ENCODE measurements around the gene SKOR1.

The SKOR1 gene, protein sequence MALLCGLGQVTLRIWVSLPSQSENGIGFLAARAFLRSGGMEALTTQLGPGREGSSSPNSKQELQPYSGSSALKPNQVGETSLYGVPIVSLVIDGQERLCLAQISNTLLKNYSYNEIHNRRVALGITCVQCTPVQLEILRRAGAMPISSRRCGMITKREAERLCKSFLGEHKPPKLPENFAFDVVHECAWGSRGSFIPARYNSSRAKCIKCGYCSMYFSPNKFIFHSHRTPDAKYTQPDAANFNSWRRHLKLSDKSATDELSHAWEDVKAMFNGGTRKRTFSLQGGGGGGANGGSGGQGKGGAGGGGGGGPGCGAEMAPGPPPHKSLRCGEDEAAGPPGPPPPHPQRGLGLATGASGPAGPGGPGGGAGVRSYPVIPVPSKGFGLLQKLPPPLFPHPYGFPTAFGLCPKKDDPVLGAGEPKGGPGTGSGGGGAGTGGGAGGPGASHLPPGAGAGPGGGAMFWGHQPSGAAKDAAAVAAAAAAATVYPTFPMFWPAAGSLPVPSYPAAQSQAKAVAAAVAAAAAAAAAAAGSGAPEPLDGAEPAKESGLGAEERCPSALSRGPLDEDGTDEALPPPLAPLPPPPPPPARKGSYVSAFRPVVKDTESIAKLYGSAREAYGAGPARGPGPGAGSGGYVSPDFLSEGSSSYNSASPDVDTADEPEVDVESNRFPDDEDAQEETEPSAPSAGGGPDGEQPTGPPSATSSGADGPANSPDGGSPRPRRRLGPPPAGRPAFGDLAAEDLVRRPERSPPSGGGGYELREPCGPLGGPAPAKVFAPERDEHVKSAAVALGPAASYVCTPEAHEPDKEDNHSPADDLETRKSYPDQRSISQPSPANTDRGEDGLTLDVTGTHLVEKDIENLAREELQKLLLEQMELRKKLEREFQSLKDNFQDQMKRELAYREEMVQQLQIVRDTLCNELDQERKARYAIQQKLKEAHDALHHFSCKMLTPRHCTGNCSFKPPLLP

DNA sequence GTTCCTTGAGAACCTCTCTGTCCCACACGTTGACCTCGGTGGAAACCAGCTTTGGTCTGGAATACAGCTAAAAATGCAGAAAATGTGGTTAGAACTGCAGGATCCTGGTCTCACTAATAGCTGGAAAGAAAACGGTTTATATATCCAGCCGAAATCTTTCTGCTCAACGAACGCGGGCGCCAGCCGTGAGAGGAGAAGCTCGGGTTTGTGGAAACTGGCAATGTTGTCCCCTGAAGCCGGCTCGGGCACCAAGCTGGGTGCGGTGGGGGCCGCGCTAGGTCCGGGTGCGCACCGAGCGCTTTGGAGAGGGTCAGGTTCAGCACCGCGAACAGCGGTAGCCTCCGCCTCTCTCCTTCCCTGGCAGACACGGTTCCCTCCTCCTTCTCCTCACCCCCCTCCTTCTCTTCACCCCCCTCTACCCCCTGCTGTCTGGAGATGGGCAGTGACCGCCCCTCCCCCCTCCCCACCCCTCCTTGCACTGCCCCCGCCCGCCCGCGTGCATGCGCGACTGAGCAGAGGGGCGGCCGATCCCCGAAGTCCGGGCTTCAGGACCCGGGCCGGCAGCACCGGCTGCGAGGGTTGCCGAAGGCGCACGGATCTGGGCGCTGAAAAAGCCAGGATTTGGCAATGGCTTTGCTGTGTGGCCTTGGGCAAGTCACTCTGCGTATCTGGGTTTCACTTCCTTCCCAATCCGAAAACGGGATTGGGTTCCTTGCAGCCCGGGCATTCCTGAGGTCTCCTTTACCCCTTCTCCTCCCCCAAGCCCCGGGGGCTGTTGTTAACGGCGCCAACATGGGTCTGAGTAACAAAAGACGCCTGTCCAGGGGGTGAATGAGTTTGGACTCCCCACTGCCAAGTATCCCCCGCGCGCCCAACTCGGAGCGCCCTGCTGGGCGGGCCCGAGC lies at the start of gene SKOR1:
TSS of gene SKOR1 (plus strand) at position 534 of the 905 bp plus-strand sequence. CDS start at position 628, 94 bp downstream.
- H3K4me3 ChIP-seq (ENCODE audit: insufficient read length, low read depth): peak within 1 kb of the TSS; percentile 12
- peaks cover 5% of the 10 kb centered on the region; the same call in 1 of the 2 replicates for H3K9me3 ChIP-seq (ENCODE audit: insufficient read depth, low read length)
- peak; percentile 10 for TF ChIP-seq SUZ12 (IDR thresholded peaks at IDR 0.05; ENCODE audit: extremely low read depth, insufficient read depth, insufficient read length)
- TF ChIP-seq ZNF274 (IDR thresholded peaks at IDR 0.05; ENCODE audit: low read depth, low read length): no peak
- H3K9ac ChIP-seq (ENCODE audit: insufficient read length, low read depth): peak within 1 kb of the TSS; percentile 32
- H3K27me3 ChIP-seq (ENCODE audit: insufficient read depth, insufficient read length): peaks cover 99% of the 10 kb centered on the region
- no peak for DNase-seq (ENCODE audit: low read depth, low spot score)
- peaks cover 27% of the 10 kb centered on the region for H3K4me1 ChIP-seq (ENCODE audit: insufficient read depth, insufficient read length)
- no peaks in the 10 kb centered on the region for H3K36me3 ChIP-seq (ENCODE audit: insufficient read depth, insufficient read length, low read length)

GRCh38 chr15:67775998-67776397 lies 49.3 kb upstream of the SKOR1 start:
- Histone ChIP-seq H3K36me3 (ENCODE audit: insufficient read depth, insufficient read length, low read length) (no peaks in the 10 kb centered on the region), H3K9me3 (ENCODE audit: insufficient read depth, low read length) (no peaks in the 10 kb centered on the region), H3K4me1 (ENCODE audit: insufficient read depth, insufficient read length) (no peaks in the 10 kb centered on the region), H3K27me3 (ENCODE audit: insufficient read depth, insufficient read length) (no peaks in the 10 kb centered on the region), H3K4me3 (ENCODE audit: insufficient read length, low read depth) (no peak overlapping the region), H3K9ac (ENCODE audit: insufficient read length, low read depth) (no peak overlapping the region)
- DNase-seq (ENCODE audit: low read depth, low spot score): no peak
- TF ChIP-seq SUZ12 (IDR thresholded peaks at IDR 0.05; ENCODE audit: extremely low read depth, insufficient read depth, insufficient read length): no peak
- TF ChIP-seq ZNF274 (IDR thresholded peaks at IDR 0.05; ENCODE audit: low read depth, low read length): no peak
- TF ChIP-seq YY1 (IDR thresholded peaks at IDR 0.05; ENCODE audit: insufficient read depth, insufficient read length): no peak

DNA sequence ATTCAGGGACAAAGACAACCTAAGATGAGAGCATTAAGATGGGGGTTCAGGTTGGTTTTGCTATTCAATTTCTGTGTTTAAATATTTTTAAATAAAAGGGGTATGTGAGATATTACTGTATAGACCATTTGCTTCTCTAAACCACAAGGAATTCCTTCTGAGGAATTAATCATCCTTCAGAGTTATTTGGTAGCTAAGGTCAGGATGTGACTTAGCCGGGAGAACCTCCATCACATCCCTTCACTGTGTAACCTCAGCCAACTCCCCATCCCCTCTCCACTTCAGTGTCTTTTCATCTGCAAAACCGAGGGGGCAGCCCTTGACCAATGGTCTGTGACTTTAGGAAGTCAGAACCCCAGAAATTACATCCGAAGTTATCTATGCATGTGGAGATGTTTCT lies 48.7 kb upstream of the SKOR1 start:
- H3K36me3 ChIP-seq (ENCODE audit: insufficient read depth, insufficient read length, low read length): no peaks in the 10 kb centered on the region
- TF ChIP-seq ZNF274 (IDR thresholded peaks at IDR 0.05; ENCODE audit: low read depth, low read length): no peak
- TF ChIP-seq SUZ12 (IDR thresholded peaks at IDR 0.05; ENCODE audit: extremely low read depth, insufficient read depth, insufficient read length): no peak
- TF ChIP-seq YY1 (IDR thresholded peaks at IDR 0.05; ENCODE audit: insufficient read depth, insufficient read length): no peak
- no peaks in the 10 kb centered on the region for H3K9me3 ChIP-seq (ENCODE audit: insufficient read depth, low read length)
- H3K27me3 ChIP-seq (ENCODE audit: insufficient read depth, insufficient read length): no peaks in the 10 kb centered on the region
- no peak overlapping the region for H3K4me3 ChIP-seq (ENCODE audit: insufficient read length, low read depth)
- DNase-seq (ENCODE audit: low read depth, low spot score): no peak
- no peak overlapping the region for H3K9ac ChIP-seq (ENCODE audit: insufficient read length, low read depth)
- H3K4me1 ChIP-seq (ENCODE audit: insufficient read depth, insufficient read length): no peaks in the 10 kb centered on the region

DNA sequence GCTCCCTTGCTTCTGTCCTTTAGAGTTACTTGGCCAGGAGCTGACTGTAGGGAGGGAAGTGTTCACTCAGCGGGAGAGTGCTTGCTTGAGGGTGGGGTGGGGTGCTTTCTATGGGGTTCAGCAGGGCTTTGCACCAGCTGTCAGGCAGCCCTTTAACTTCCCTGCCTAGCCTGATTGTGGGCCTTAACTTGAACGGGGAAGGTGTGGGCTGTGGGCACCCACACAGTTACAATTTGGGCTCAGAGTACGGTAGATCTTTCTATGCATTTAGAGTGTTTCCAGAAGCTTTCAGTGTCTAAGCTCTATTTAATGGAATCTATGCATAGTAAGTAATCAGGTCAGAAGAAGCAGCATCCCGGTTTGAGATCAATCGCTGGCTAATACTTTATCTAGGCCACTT lies 48.2 kb upstream of the SKOR1 start:
- H3K4me3 ChIP-seq (ENCODE audit: insufficient read length, low read depth): no peak overlapping the region
- no peaks in the 10 kb centered on the region for H3K4me1 ChIP-seq (ENCODE audit: insufficient read depth, insufficient read length)
- TF ChIP-seq SUZ12 (IDR thresholded peaks at IDR 0.05; ENCODE audit: extremely low read depth, insufficient read depth, insufficient read length) (no peak), YY1 (IDR thresholded peaks at IDR 0.05; ENCODE audit: insufficient read depth, insufficient read length) (no peak), ZNF274 (IDR thresholded peaks at IDR 0.05; ENCODE audit: low read depth, low read length) (no peak)
- H3K9me3 ChIP-seq (ENCODE audit: insufficient read depth, low read length): no peaks in the 10 kb centered on the region
- H3K27me3 ChIP-seq (ENCODE audit: insufficient read depth, insufficient read length): no peaks in the 10 kb centered on the region
- no peaks in the 10 kb centered on the region for H3K36me3 ChIP-seq (ENCODE audit: insufficient read depth, insufficient read length, low read length)
- DNase-seq (ENCODE audit: low read depth, low spot score): no peak
- H3K9ac ChIP-seq (ENCODE audit: insufficient read length, low read depth): no peak overlapping the region

DNA sequence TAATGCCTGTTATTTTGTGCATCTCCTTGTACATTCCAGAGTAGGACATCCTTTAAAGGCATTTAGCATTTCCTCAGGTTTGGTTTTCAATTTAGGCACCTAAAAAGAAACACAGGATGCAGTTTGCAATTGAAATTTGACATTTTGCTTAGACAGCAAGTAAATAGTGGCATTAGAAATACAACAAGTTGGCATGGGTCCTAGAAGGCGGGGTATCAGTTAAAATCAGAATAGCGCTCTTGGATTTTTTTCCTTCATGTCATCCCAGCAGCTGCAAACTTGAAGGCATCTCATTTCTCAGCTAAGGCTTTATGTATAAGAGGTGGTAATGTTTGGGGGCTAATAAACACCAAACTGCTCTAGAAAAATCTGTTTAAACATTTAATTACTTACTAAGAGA lies 47.5 kb upstream of the SKOR1 start:
- H3K4me1 ChIP-seq (ENCODE audit: insufficient read depth, insufficient read length): peaks cover 2% of the 10 kb centered on the region
- no peaks in the 10 kb centered on the region for H3K36me3 ChIP-seq (ENCODE audit: insufficient read depth, insufficient read length, low read length)
- no peak for DNase-seq (ENCODE audit: low read depth, low spot score)
- no peak overlapping the region for H3K9ac ChIP-seq (ENCODE audit: insufficient read length, low read depth)
- TF ChIP-seq ZNF274 (IDR thresholded peaks at IDR 0.05; ENCODE audit: low read depth, low read length): no peak
- TF ChIP-seq SUZ12 (IDR thresholded peaks at IDR 0.05; ENCODE audit: extremely low read depth, insufficient read depth, insufficient read length): no peak
- TF ChIP-seq YY1 (IDR thresholded peaks at IDR 0.05; ENCODE audit: insufficient read depth, insufficient read length): no peak
- no peaks in the 10 kb centered on the region for H3K9me3 ChIP-seq (ENCODE audit: insufficient read depth, low read length)
- H3K4me3 ChIP-seq (ENCODE audit: insufficient read length, low read depth): no peak overlapping the region
- H3K27me3 ChIP-seq (ENCODE audit: insufficient read depth, insufficient read length): no peaks in the 10 kb centered on the region

DNA sequence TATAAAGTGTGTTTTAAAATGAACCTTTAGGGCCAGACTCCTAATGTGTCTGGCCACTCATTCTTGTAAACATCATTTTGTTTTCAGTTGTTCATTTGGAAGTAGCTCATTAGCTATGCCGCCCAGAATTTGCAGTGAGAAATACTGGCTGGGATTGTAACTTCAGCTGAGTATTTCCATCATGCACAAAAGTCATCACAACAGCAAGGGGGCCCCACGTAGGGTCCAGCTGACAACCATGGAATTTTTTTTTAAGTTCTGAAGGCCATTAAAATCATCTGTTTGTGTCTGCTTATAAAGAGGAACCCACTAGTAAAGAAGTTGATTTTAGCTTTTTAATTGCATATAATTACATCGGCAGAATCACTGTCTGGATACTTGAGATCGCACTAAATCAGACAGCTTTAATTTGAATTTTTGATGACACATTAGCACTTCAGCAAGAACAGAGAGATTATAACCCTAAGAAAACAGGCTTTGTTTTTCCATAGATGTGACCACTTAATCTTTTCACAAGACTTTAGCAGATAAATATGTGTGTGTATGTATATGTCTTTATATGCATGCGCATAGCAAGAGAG lies 46.3 kb upstream of the SKOR1 start:
- no peak for DNase-seq (ENCODE audit: low read depth, low spot score)
- Histone ChIP-seq H3K36me3 (ENCODE audit: insufficient read depth, insufficient read length, low read length) (no peaks in the 10 kb centered on the region), H3K4me3 (ENCODE audit: insufficient read length, low read depth) (no peak overlapping the region), H3K4me1 (ENCODE audit: insufficient read depth, insufficient read length) (peaks cover 8% of the 10 kb centered on the region), H3K9me3 (ENCODE audit: insufficient read depth, low read length) (no peaks in the 10 kb centered on the region), H3K9ac (ENCODE audit: insufficient read length, low read depth) (no peak overlapping the region), H3K27me3 (ENCODE audit: insufficient read depth, insufficient read length) (no peaks in the 10 kb centered on the region)
- TF ChIP-seq YY1 (IDR thresholded peaks at IDR 0.05; ENCODE audit: insufficient read depth, insufficient read length) (no peak), ZNF274 (IDR thresholded peaks at IDR 0.05; ENCODE audit: low read depth, low read length) (no peak), SUZ12 (IDR thresholded peaks at IDR 0.05; ENCODE audit: extremely low read depth, insufficient read depth, insufficient read length) (no peak)
